Mucosa of gallbladder (tissue), 1 donor: ENCODE measurements around the gene CCNY. TPM values are rescaled to one million over a fixed set of nuclear protein-coding genes. Genes with fewer than 3 reads are reported as not detected.

ENCODE experiments used
- DNase-seq: peaks from one replicate; pipeline ENCODE4 v3.0.0-alpha.2; 2020; ENCODE audit warnings: low spot score
- total RNA-seq: library from RNA; stranded (reverse); gene quantifications from one replicate; pipeline ENCODE4 v1.2.1, GENCODE V29; 2021
- donor health status: DM: no; HTN: no; CAD: no.

Gene CCNY
- total RNA-seq, 1 donor from 2014 or later = 69.3 TPM

- no peak for DNase-seq
Observed at GRCh38 chr10:35452171-35452570, 115.9 kb downstream of the CCNY start.

- no peak for DNase-seq
Observed at GRCh38 chr10:35452847-35453246, 116.5 kb downstream of the CCNY start.

DNA sequence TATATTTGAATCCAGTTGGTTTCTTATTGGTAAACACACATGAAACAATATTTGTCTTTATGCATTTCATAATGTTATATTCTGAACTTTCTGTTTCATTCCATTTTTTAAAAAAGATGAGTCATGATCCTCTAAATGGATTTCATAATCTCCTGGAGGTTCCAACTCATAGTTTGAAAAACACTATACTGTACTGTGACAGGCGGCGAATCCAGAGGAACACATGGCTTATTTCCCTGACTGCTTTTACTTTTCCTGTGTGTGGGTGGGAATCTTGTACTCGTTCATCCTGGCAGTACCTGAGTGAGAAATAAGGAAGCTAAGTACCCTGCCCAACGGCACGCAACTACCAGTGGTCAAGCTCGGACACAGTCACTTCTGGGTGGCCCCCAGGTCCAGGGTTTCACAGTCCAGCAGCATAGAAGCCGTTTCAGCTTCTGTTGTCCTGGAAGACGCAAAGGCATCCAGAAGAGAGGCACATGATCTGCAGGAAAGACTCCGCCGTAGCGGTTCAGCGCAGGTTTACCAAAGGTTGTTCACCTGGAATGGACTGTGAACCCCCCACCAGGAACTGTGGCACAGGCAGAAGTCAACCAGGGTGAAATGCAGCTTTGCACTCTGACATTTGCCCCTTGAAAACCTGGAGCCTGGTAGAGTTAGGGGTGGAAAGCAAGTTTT is 117.7 kb downstream of the CCNY start:
- no peak for DNase-seq

- no peak for DNase-seq
Observed at GRCh38 chr10:35456153-35456720, 119.9 kb downstream of the CCNY start.

DNA sequence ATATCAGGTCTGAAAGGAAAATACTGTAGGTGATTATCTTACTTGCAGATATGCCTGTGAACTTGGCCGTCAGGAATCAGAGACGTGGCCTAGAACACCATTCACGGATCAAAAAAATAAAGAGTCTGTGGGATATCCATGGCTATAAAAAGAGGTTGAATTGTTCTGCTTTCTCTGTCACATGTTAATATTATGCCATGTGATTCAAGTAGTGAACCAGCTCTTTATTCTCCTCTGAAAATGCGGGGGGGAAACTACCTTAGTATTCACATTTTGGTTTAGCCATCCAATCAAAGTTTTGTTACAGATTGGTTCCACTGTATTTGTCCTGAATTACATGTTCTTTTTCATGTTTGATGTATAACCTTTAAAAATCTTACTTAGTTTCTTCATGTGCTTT is 120.5 kb downstream of the CCNY start:
- no peak for DNase-seq

DNA sequence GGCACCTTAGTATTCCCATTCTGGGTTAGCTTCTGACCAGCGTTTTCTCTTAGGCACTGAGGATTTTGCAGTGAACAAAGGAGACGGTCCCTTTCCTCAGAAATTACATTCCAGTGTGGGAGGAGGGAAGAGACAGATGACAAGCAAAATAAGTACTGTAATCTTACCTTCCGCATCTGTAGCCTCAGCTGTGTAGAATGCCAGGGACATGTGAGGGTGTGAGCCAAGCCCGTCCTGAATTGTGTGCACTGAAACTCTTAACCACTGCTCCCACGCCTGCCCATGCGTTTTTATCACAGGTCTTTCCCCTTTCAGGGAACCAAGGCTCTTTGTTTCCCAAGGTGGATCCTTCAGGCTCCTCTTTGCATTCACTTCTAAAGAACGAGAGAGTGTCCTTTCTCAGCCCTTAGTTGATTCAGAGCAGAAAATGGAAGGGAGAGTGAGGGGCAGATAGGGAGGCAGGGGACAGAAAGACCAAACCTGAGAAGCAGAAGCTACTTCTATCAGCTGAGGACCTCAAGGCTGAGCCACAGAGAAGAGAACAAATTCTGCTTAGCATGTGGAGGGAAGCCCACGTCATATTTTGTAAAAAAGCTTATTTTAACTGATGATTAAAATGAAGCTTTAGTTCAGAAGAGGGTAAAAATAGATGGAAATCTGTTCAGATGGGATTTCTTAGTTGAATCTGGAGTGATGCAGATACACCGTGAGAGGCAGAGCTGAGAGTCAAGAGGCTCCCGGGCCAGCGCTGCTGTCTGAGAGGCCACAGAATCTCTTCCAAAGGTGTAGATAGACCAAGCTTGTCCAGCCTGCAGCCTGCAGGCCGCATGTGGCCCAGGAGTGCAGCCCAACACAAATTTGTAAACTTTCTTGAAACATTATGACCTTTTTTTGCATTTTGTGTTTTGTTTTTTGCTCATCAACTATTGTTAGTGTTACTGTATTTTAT is 122.5 kb downstream of the CCNY start:
- DNase-seq = no peak

- DNase-seq = no peak
Observed at GRCh38 chr10:35459449-35459847, 123.1 kb downstream of the CCNY start.

GRCh38 chr10:35460852-35461460 is 124.6 kb downstream of the CCNY start:
- no peak for DNase-seq

DNA sequence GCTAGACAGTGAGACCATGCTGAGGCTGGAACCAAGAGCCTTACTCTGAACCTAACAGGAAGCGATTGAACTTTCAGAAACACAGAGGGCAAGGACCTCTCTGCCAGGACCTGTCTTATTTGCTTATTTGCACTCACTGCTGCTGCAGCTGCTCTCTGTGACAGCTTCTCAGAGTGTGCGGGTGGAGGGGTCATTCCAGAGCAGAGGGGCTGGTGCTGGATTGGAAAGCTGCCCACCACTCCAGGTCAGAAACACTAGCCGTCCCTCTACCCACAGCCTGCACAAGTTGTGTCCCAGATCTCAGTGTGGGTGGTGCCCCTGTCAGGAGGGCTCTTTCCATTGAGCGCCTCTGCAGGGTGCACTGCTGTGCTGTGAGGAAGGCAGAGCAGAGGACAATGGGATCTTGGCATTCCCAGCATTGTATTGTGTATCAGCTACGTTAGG is 126.2 kb downstream of the CCNY start:
- DNase-seq = no peak

DNA sequence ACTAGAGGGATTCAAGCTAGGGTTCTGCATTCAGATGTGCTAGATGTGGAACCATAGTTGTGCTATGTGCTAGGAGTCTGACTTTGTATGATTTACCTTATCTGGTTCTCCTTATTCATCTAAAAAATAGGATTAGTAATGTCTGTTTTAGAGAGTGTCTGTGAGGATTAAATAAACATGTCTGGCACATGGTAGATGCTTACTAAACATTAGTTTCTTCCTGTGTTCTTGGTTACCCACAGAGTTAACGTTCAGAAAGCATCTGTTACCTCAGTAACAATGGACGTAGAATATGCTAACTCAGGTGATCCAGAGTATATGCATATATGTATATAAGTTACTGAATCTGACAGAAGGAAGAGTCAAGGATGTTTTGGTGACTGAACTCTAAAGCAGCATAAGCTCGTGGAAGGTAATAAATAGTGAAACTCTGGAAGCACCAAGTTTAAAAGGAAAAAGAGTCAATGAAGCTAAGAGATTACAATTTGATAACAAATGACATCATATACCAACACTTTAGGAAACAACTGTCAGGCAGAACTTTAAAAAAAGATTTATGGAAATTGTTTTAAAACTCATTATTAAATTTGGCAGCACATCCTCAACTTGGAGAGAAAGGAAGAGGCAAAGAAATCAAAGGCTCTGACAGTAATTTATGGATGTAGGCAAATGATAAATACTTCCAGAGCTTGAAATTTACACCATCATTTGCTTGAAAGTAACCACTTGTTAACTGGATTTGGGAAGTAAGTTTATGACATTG is 127.0 kb downstream of the CCNY start:
- DNase-seq = no peak

- DNase-seq = no peak
Observed at GRCh38 chr10:35463878-35464277, 127.6 kb downstream of the CCNY start.

DNA sequence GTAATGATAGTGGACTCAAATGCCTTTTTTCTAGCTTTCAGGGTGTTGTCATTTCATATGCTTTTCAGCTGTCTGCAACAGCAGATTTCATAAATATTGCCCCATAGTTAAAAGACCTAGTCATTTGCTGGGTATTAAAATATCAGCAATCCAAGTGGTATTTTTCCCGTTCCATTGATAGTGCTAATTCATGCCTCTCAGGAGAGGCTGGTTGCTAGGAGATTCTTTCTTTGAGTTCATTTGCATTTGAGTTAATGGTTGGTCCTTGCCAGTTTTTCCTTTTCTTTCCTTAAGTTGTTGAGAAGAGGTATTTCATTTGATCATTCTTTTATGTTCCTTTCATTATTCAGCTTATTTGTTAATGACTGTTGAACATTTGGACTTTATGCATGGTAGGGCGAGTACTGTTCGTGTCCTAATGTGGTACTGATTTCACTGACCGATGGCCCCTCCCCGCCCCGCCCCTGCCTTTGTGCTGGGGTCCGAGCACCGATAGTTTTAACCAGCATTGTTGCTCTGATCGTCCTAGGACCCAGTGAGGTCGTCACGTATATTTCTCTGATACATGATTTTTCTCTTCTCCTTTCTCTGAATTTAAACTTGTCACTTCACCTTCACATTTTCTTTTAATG is 128.6 kb downstream of the CCNY start:
- DNase-seq = no peak

DNA sequence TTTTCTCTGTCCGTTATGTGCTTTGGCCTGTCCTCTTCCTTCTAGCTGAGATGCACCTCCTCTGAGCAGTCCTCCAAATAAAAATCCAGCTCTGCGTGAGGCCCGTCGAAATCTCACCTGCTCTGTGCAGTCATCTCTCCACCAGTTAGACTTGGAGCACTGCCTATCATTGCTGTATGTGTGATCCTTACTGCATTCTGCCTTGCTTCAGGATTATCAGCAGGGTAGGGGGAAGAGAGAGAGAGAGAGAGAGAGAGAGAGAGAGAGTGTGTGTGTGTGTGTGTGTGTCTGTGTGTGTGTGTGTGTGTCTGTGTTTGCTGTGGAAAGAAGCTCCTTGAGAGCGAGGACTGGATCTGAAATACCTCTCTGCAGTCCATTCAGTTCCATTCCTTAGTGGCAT is 129.4 kb downstream of the CCNY start:
- DNase-seq = no peak

DNA sequence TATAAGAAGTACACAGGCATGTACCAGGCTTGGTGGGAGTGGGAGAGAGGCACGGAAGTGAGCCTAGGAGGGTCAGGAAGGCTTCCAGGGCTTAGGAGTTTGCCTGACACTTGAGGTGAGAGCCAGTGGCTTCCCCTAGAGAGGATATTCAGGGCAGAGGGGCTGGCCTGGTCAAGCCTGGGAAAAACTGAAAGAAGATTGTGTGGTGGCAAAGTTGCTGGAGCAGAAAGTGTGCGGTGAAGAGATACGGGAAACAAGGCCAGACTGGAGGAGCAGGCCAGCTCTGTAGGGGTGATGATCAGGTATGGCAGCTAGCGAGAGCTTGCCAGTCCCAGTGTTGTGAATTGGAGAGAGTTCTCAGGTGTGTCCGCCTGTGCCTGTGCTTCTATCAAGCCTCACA is 129.9 kb downstream of the CCNY start:
- DNase-seq = no peak

DNA sequence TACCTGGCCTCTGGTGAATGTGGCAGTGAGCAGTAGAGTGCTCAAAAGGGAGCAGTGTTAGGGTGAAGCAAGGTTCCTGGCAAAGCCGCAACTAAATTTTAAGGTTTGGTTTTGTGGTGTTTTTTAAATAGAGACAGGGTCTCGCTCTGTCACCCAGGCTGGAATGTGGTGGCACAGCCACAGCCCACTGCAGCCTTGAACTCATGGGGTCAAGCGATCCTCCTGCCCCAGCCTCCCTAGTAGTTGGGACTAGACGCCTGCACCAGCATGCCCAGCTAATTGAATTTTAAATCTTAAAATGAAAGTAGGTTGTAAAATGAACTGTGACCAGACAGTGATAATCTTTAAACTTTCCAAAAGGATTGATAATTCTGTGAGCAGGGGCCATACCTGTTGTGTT is 130.4 kb downstream of the CCNY start:
- DNase-seq = no peak

GRCh38 chr10:35467186-35467585 is 130.9 kb downstream of the CCNY start:
- DNase-seq = no peak

DNA sequence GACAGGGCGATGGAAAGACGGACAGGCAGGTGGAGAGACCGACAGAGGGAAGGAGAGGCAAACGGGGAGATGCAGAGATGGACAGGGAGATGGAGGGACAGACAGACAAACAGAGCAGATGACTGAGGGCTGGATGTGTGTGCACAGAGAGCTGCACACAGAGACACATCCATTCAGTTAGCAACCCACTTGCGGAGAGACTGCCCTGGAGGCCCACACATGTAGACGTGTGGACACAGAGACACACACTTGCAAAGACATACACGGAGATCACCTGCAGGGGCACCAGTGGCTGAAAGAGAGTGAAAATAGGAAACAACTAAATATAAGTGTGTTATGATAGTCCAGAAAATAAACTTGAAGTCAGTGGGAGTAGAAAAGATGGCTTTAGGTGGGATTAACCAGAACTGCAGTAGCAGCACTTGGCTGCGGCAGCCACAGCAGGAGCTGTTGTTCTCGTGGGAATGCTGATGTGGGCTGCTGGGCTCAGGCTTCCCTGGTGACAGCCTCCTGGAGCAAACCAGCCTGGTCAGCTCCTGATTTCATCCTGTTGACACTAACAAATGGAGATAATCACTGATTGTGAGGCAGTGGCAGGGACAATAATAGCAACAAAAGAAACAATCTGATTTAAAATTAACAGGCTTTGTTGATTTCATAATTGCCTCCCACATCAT is 134.1 kb downstream of the CCNY start:
- DNase-seq = no peak

DNA sequence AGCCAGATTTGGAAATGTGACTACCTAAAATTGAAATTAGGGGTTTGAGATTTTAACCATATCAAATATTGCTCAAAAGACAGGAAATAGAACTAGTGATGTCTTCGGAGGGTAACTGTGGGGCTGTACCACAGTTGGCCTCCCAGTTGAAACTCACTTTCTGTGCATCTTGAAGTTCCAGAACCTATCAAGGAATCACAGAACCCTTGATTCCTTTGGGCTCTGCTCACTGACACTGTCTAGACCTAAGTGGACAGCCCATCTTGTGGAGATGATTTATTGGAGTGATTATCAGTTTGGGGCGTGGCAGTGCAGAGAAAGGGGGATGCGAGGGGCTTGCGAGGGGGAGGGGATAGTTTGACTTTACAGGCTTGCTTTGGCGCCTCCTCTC is 134.6 kb downstream of the CCNY start:
- no peak for DNase-seq

DNA sequence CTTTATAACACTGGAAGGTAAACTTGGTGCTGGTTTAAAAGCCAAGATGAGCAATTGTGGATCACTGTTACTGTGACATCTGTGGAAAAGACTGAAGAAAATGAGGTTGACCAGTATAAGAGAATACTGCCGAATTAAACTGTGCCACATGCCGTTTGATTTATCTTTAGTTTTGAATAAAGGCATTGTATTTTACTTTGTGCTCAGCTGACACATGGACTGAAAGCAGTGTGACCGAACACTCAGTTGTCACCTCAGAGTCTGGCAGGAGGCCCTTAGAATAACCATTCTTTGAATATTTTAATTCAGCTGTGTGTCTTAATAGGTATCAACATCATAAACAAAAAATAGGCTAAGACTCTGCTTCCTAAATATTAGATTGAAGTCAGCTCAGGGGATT is 135.1 kb downstream of the CCNY start:
- no peak for DNase-seq

DNA sequence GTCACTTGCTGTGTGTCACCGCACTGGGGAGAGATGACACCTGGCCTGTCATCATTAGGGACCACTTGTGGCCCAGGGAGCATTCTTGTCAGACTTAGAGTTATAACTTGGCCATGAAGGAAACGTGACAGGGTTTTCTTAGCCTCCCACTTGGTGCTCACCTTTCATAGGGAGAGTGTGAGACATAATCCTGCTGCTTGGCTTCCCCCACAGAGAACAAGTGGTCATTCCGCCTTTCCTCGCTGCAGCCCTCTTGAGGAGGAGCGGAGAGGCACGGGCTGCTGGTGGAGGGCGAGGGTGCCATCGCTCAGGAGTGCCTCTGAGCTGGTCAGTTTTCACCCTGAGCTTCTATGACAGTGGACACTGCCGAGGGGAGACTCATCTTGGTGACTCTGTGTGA is 143.8 kb downstream of the CCNY start:
- no peak for DNase-seq

- no peak for DNase-seq
Observed at GRCh38 chr10:35481413-35481812, 145.1 kb downstream of the CCNY start.
